OCI-LY1 (cell line): Measurements from ENCODE around the gene ACVR2A.

Source experiments
- EZH2 ChIP-seq: fragments of 200-600 bp; sonication (generic), shearing (Covaris generic); IDR thresholded peaks from 2 replicates; pipeline ENCODE4 v1.8.0; 2017; ENCODE audit warnings: borderline replicate concordance, mixed run types, mild to moderate bottlenecking, antibody characterized with exemption, low read length, moderate library complexity, mixed read lengths
- TF ChIP-seq, protein P1 (sequence below): fragments of 200-600 bp; sonication (generic), shearing (Covaris generic); IDR thresholded peaks from 2 replicates; pipeline ENCODE4 v1.5.1; 2017; ENCODE audit warnings: mild to moderate bottlenecking, antibody characterized with exemption, low read length, moderate library complexity, mixed read lengths

DNA sequence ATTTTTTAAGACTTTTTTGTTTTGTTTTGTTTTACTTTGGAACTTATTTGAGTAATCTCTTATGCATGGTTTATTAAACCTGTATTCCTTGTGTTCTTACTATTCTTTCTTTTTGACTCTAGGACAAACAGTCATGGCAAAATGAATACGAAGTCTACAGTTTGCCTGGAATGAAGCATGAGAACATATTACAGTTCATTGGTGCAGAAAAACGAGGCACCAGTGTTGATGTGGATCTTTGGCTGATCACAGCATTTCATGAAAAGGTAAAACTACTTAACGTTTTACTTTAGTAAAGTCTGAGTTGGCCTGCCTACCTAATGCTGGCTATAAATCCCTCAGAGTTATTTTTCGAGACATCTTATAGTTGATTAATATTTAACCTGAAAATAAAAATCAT lies 72.3 kb downstream of the ACVR2A start:
- TF ChIP-seq, protein P1, sequence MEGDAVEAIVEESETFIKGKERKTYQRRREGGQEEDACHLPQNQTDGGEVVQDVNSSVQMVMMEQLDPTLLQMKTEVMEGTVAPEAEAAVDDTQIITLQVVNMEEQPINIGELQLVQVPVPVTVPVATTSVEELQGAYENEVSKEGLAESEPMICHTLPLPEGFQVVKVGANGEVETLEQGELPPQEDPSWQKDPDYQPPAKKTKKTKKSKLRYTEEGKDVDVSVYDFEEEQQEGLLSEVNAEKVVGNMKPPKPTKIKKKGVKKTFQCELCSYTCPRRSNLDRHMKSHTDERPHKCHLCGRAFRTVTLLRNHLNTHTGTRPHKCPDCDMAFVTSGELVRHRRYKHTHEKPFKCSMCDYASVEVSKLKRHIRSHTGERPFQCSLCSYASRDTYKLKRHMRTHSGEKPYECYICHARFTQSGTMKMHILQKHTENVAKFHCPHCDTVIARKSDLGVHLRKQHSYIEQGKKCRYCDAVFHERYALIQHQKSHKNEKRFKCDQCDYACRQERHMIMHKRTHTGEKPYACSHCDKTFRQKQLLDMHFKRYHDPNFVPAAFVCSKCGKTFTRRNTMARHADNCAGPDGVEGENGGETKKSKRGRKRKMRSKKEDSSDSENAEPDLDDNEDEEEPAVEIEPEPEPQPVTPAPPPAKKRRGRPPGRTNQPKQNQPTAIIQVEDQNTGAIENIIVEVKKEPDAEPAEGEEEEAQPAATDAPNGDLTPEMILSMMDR: no peak
- TF ChIP-seq EZH2: no peak
